ENCODE results near the gene KIAA0930. TPM values are rescaled to one million over a fixed set of nuclear protein-coding genes. Genes with fewer than 3 reads are reported as not detected.

Gene KIAA0930
- total and polyA plus RNA-seq, 5 donors from 2014 or later: 0.70 to 21.3 (median 2.0) TPM

GRCh38 chr22:45233386-45233785, 7.3 kb downstream of the KIAA0930 start:
- no peak overlapping the region for H3K27ac ChIP-seq (ENCODE audit: insufficient read depth, low read length, poor library complexity, severe bottlenecking)
- Mint-ChIP-seq H3K4me1 (peaks cover 0 to 26% (median 14%) of the 10 kb centered on the region in 4 donors), H3K9me3 (no peaks in the 10 kb centered on the region), H3K27ac (no peak overlapping the region), H3K27me3 (peaks cover 4% of the 10 kb centered on the region), H3K4me3 (no peak overlapping the region), H3K36me3 (peaks cover 3% of the 10 kb centered on the region)
- H3K9me3 ChIP-seq (ENCODE audit: control insufficient read depth in 2 of 2, low read length in 2 of 2): no peaks in the 10 kb centered on the region
- H3K4me1 ChIP-seq (ENCODE audit: control insufficient read depth, insufficient read depth, low read length, poor library complexity, severe bottlenecking): no peaks in the 10 kb centered on the region
- no peak for ATAC-seq (ENCODE audit: low read depth in 2 of 2)
- DNase-seq: no peak
- H3K4me3 ChIP-seq (ENCODE audit: low read depth, low read length): no peak overlapping the region
- H3K36me3 ChIP-seq (ENCODE audit: control insufficient read depth, insufficient read depth, low read length): no peaks in the 10 kb centered on the region
- no peaks in the 10 kb centered on the region for H3K27me3 ChIP-seq (ENCODE audit: control insufficient read depth, insufficient read depth, low read length)

- Histone ChIP-seq H3K36me3 (ENCODE audit: control insufficient read depth, insufficient read depth, low read length) (no peaks in the 10 kb centered on the region), H3K27ac (ENCODE audit: insufficient read depth, low read length, poor library complexity, severe bottlenecking) (no peak overlapping the region), H3K27me3 (ENCODE audit: control insufficient read depth, insufficient read depth, low read length) (no peaks in the 10 kb centered on the region), H3K4me3 (ENCODE audit: low read depth, low read length) (no peak overlapping the region), H3K9me3 (ENCODE audit: control insufficient read depth in 2 of 2, low read length in 2 of 2) (no peaks in the 10 kb centered on the region), H3K4me1 (ENCODE audit: control insufficient read depth, insufficient read depth, low read length, poor library complexity, severe bottlenecking) (no peaks in the 10 kb centered on the region)
- peak overlapping the region in 1 of 3 donors; percentile 66 for H3K27ac Mint-ChIP-seq
- ATAC-seq (ENCODE audit: low read depth in 2 of 2): no peak
- H3K27me3 Mint-ChIP-seq: no peaks in the 10 kb centered on the region
- H3K4me3 Mint-ChIP-seq: no peak overlapping the region
- H3K9me3 Mint-ChIP-seq: no peaks in the 10 kb centered on the region
- H3K36me3 Mint-ChIP-seq: no peaks in the 10 kb centered on the region
- no peak for DNase-seq
- H3K4me1 Mint-ChIP-seq: peaks cover 0 to 18% (median 7%) of the 10 kb centered on the region in 4 donors
Observed at GRCh38 chr22:45231293-45231692, 9.4 kb downstream of the KIAA0930 start.

GRCh38 chr22:45230026-45230721, 10.5 kb downstream of the KIAA0930 start:
- Histone ChIP-seq H3K36me3 (ENCODE audit: control insufficient read depth, insufficient read depth, low read length) (no peaks in the 10 kb centered on the region), H3K4me1 (ENCODE audit: control insufficient read depth, insufficient read depth, low read length, poor library complexity, severe bottlenecking) (no peaks in the 10 kb centered on the region), H3K27me3 (ENCODE audit: control insufficient read depth, insufficient read depth, low read length) (no peaks in the 10 kb centered on the region), H3K4me3 (ENCODE audit: low read depth, low read length) (no peak overlapping the region), H3K9me3 (ENCODE audit: control insufficient read depth in 2 of 2, low read length in 2 of 2) (no peaks in the 10 kb centered on the region), H3K27ac (ENCODE audit: insufficient read depth, low read length, poor library complexity, severe bottlenecking) (no peak overlapping the region)
- H3K27me3 Mint-ChIP-seq: no peaks in the 10 kb centered on the region
- DNase-seq (no peak), ATAC-seq (ENCODE audit: low read depth in 2 of 2) (no peak)
- no peak overlapping the region for H3K4me3 Mint-ChIP-seq
- H3K36me3 Mint-ChIP-seq: no peaks in the 10 kb centered on the region
- H3K27ac Mint-ChIP-seq: no peak overlapping the region
- peaks cover 0 to 13% (median 5%) of the 10 kb centered on the region in 4 donors for H3K4me1 Mint-ChIP-seq
- no peaks in the 10 kb centered on the region for H3K9me3 Mint-ChIP-seq

- Histone ChIP-seq H3K36me3 (ENCODE audit: control insufficient read depth, insufficient read depth, low read length) (no peaks in the 10 kb centered on the region), H3K4me3 (ENCODE audit: low read depth, low read length) (no peak overlapping the region), H3K9me3 (ENCODE audit: control insufficient read depth in 2 of 2, low read length in 2 of 2) (no peaks in the 10 kb centered on the region), H3K27ac (ENCODE audit: insufficient read depth, low read length, poor library complexity, severe bottlenecking) (no peak overlapping the region), H3K27me3 (ENCODE audit: control insufficient read depth, insufficient read depth, low read length) (no peaks in the 10 kb centered on the region), H3K4me1 (ENCODE audit: control insufficient read depth, insufficient read depth, low read length, poor library complexity, severe bottlenecking) (no peaks in the 10 kb centered on the region)
- no peaks in the 10 kb centered on the region for H3K9me3 Mint-ChIP-seq
- DNase-seq: no peak
- no peaks in the 10 kb centered on the region for H3K36me3 Mint-ChIP-seq
- H3K4me1 Mint-ChIP-seq: peaks cover 0 to 14% (median 6%) of the 10 kb centered on the region in 4 donors
- no peak overlapping the region for H3K27ac Mint-ChIP-seq
- no peaks in the 10 kb centered on the region for H3K27me3 Mint-ChIP-seq
- no peak overlapping the region for H3K4me3 Mint-ChIP-seq
- ATAC-seq (ENCODE audit: low read depth in 2 of 2): no peak
Observed at GRCh38 chr22:45229181-45229580, 11.5 kb downstream of the KIAA0930 start.

- H3K27me3 ChIP-seq (ENCODE audit: control insufficient read depth, insufficient read depth, low read length): no peaks in the 10 kb centered on the region
- no peak for ATAC-seq (ENCODE audit: low read depth in 2 of 2)
- Mint-ChIP-seq H3K27ac (no peak overlapping the region), H3K4me1 (peaks cover 0 to 18% (median 6%) of the 10 kb centered on the region in 4 donors), H3K27me3 (no peaks in the 10 kb centered on the region), H3K9me3 (no peaks in the 10 kb centered on the region), H3K4me3 (no peak overlapping the region), H3K36me3 (no peaks in the 10 kb centered on the region)
- H3K9me3 ChIP-seq (ENCODE audit: control insufficient read depth in 2 of 2, low read length in 2 of 2): no peaks in the 10 kb centered on the region
- no peak for DNase-seq
- H3K4me3 ChIP-seq (ENCODE audit: low read depth, low read length): no peak overlapping the region
- H3K36me3 ChIP-seq (ENCODE audit: control insufficient read depth, insufficient read depth, low read length): no peaks in the 10 kb centered on the region
- no peaks in the 10 kb centered on the region for H3K4me1 ChIP-seq (ENCODE audit: control insufficient read depth, insufficient read depth, low read length, poor library complexity, severe bottlenecking)
- H3K27ac ChIP-seq (ENCODE audit: insufficient read depth, low read length, poor library complexity, severe bottlenecking): no peak overlapping the region
Observed at GRCh38 chr22:45228401-45228754, 12.3 kb downstream of the KIAA0930 start.

GRCh38 chr22:45227645-45228400, 12.9 kb downstream of the KIAA0930 start:
- Histone ChIP-seq H3K4me1 (ENCODE audit: control insufficient read depth, insufficient read depth, low read length, poor library complexity, severe bottlenecking) (no peaks in the 10 kb centered on the region), H3K9me3 (ENCODE audit: control insufficient read depth in 2 of 2, low read length in 2 of 2) (no peaks in the 10 kb centered on the region), H3K36me3 (ENCODE audit: control insufficient read depth, insufficient read depth, low read length) (no peaks in the 10 kb centered on the region), H3K27me3 (ENCODE audit: control insufficient read depth, insufficient read depth, low read length) (no peaks in the 10 kb centered on the region), H3K4me3 (ENCODE audit: low read depth, low read length) (no peak overlapping the region), H3K27ac (ENCODE audit: insufficient read depth, low read length, poor library complexity, severe bottlenecking) (no peak overlapping the region)
- H3K36me3 Mint-ChIP-seq: no peaks in the 10 kb centered on the region
- H3K4me3 Mint-ChIP-seq: no peak overlapping the region
- no peak for ATAC-seq (ENCODE audit: low read depth in 2 of 2)
- H3K9me3 Mint-ChIP-seq: no peaks in the 10 kb centered on the region
- no peak overlapping the region for H3K27ac Mint-ChIP-seq
- DNase-seq: no peak
- no peaks in the 10 kb centered on the region for H3K27me3 Mint-ChIP-seq
- peaks cover 5 to 22% (median 11%) of the 10 kb centered on the region in 4 donors for H3K4me1 Mint-ChIP-seq

- H3K36me3 Mint-ChIP-seq: no peaks in the 10 kb centered on the region
- DNase-seq: no peak
- H3K27me3 ChIP-seq (ENCODE audit: control insufficient read depth, insufficient read depth, low read length): no peaks in the 10 kb centered on the region
- peak overlapping the region in 1 of 3 donors; percentile 75 for H3K27ac Mint-ChIP-seq
- H3K9me3 Mint-ChIP-seq: no peaks in the 10 kb centered on the region
- ATAC-seq (ENCODE audit: low read depth in 2 of 2): no peak
- H3K4me1 ChIP-seq (ENCODE audit: control insufficient read depth, insufficient read depth, low read length, poor library complexity, severe bottlenecking): peaks cover 5% of the 10 kb centered on the region
- no peak overlapping the region for H3K4me3 ChIP-seq (ENCODE audit: low read depth, low read length)
- peaks cover 6 to 26% (median 18%) of the 10 kb centered on the region in 4 donors for H3K4me1 Mint-ChIP-seq
- no peaks in the 10 kb centered on the region for H3K9me3 ChIP-seq (ENCODE audit: control insufficient read depth in 2 of 2, low read length in 2 of 2)
- peak overlapping the region in 1 of 4 donors; percentile 45 for H3K4me3 Mint-ChIP-seq
- no peaks in the 10 kb centered on the region for H3K36me3 ChIP-seq (ENCODE audit: control insufficient read depth, insufficient read depth, low read length)
- H3K27ac ChIP-seq (ENCODE audit: insufficient read depth, low read length, poor library complexity, severe bottlenecking): no peak overlapping the region
- no peaks in the 10 kb centered on the region for H3K27me3 Mint-ChIP-seq
Observed at GRCh38 chr22:45226503-45227186, 14.0 kb downstream of the KIAA0930 start.
